ENCODE data around the gene EME2. TPM values are rescaled to one million over a fixed set of nuclear protein-coding genes. Genes with fewer than 3 reads are reported as not detected.

The EME2 gene
- total and polyA plus RNA-seq, 2 of the 13 experiments (the other 11 are each of a cell fraction or from before 2014, with no cell fraction given): 4.4 to 7.6 TPM

Small RNA genes within 50 kb of the gene (microRNA-seq; reads per million reads assigned to microRNA genes)
- gene MIR3177: 6.1 reads per million, percentile 36 among the genes with 10 or more reads in this experiment

Small RNA genes within 50 kb of the gene (small RNA-seq; reads per million reads assigned to genes)
- 0 reads per million in 3 experiments for gene MIR3177 (ENCODE audit: insufficient read depth in 2 of 3, insufficient read length in 3 of 3, low read depth in 2 of 3, low replicate concordance in 1 of 3)

Other genes starting within 250 kb of the EME2 start
- gene TMEM204, start 239.1 kb upstream of the EME2 start, total RNA-seq (2016; rRNA removed; fragmentation: Illumina TruSeq; extraction: Trizol): not detected in 2 replicates
- not detected in 2 replicates for gene TMEM204, start 239.1 kb upstream of the EME2 start, polyA plus RNA-seq (2011; rRNA removed)
- gene IFT140, start 160.7 kb upstream of the EME2 start, total RNA-seq (2016; rRNA removed; fragmentation: Illumina TruSeq; extraction: Trizol): 7.8 and 9.5 TPM in 2 replicates
- 5.8 and 7.0 TPM in 2 replicates for gene IFT140, start 160.7 kb upstream of the EME2 start, polyA plus RNA-seq (2011; rRNA removed)
- 6.6 and 6.8 TPM in 2 replicates for gene CRAMP1, start 160.4 kb upstream of the EME2 start, total RNA-seq (2016; rRNA removed; fragmentation: Illumina TruSeq; extraction: Trizol)
- 9.7 and 13.0 TPM in 2 replicates for gene CRAMP1, start 160.4 kb upstream of the EME2 start, polyA plus RNA-seq (2011; rRNA removed)
- 89.4 and 127 TPM in 2 replicates for gene JPT2, start 94.5 kb upstream of the EME2 start, total RNA-seq (2016; rRNA removed; fragmentation: Illumina TruSeq; extraction: Trizol)
- 52.5 and 53.5 TPM in 2 replicates for gene JPT2, start 94.5 kb upstream of the EME2 start, polyA plus RNA-seq (2011; rRNA removed)
- gene MAPK8IP3, start 66.6 kb upstream of the EME2 start, total RNA-seq (2016; rRNA removed; fragmentation: Illumina TruSeq; extraction: Trizol): 3.6 and 25.1 TPM in 2 replicates
- gene MAPK8IP3, start 66.6 kb upstream of the EME2 start, polyA plus RNA-seq (2011; rRNA removed): 41.7 and 65.8 TPM in 2 replicates
- 4.9 and 15.9 TPM in 2 replicates for gene NME3, start 1.3 kb upstream of the EME2 start, total RNA-seq (2016; rRNA removed; fragmentation: Illumina TruSeq; extraction: Trizol)
- 10.4 and 13.9 TPM in 2 replicates for gene NME3, start 1.3 kb upstream of the EME2 start, polyA plus RNA-seq (2011; rRNA removed)
- gene MRPS34, start 324 bp downstream of the EME2 start, total RNA-seq (2016; rRNA removed; fragmentation: Illumina TruSeq; extraction: Trizol): 129 and 131 TPM in 2 replicates
- gene MRPS34, start 324 bp downstream of the EME2 start, polyA plus RNA-seq (2011; rRNA removed): 61.3 and 63.5 TPM in 2 replicates
- 8.2 and 13.2 TPM in 2 replicates for gene SPSB3, start 9.8 kb downstream of the EME2 start, total RNA-seq (2016; rRNA removed; fragmentation: Illumina TruSeq; extraction: Trizol)
- 21.9 and 26.7 TPM in 2 replicates for gene SPSB3, start 9.8 kb downstream of the EME2 start, polyA plus RNA-seq (2011; rRNA removed)
- gene NUBP2, start 10.2 kb downstream of the EME2 start, total RNA-seq (2016; rRNA removed; fragmentation: Illumina TruSeq; extraction: Trizol): 43.8 and 61.5 TPM in 2 replicates
- 25.7 and 33.5 TPM in 2 replicates for gene NUBP2, start 10.2 kb downstream of the EME2 start, polyA plus RNA-seq (2011; rRNA removed)
- gene IGFALS, start 20.9 kb downstream of the EME2 start, total RNA-seq (2016; rRNA removed; fragmentation: Illumina TruSeq; extraction: Trizol): 0.81 and 2.4 TPM in 2 replicates
- 0.34 and 0.95 TPM in 2 replicates for gene IGFALS, start 20.9 kb downstream of the EME2 start, polyA plus RNA-seq (2011; rRNA removed)
- gene HAGH, start 54.0 kb downstream of the EME2 start, total RNA-seq (2016; rRNA removed; fragmentation: Illumina TruSeq; extraction: Trizol): 55.6 and 70.4 TPM in 2 replicates
- 95.4 and 110 TPM in 2 replicates for gene HAGH, start 54.0 kb downstream of the EME2 start, polyA plus RNA-seq (2011; rRNA removed)
- gene FAHD1, start 54.4 kb downstream of the EME2 start, total RNA-seq (2016; rRNA removed; fragmentation: Illumina TruSeq; extraction: Trizol): 45.3 and 55.1 TPM in 2 replicates
- gene FAHD1, start 54.4 kb downstream of the EME2 start, polyA plus RNA-seq (2011; rRNA removed): 39.0 and 45.0 TPM in 2 replicates
- not detected in 2 replicates for gene MEIOB, start 99.4 kb downstream of the EME2 start, total RNA-seq (2016; rRNA removed; fragmentation: Illumina TruSeq; extraction: Trizol)
- 0.05 and 0.17 TPM in 2 replicates for gene MEIOB, start 99.4 kb downstream of the EME2 start, polyA plus RNA-seq (2011; rRNA removed)
- not detected in 2 replicates for gene HS3ST6, start 145.6 kb downstream of the EME2 start, total RNA-seq (2016; rRNA removed; fragmentation: Illumina TruSeq; extraction: Trizol)
- gene HS3ST6, start 145.6 kb downstream of the EME2 start, polyA plus RNA-seq (2011; rRNA removed): not detected in 2 replicates
- 32.1 and 49.0 TPM in 2 replicates for gene MSRB1, start 170.4 kb downstream of the EME2 start, total RNA-seq (2016; rRNA removed; fragmentation: Illumina TruSeq; extraction: Trizol)
- 75.4 and 84.2 TPM in 2 replicates for gene MSRB1, start 170.4 kb downstream of the EME2 start, polyA plus RNA-seq (2011; rRNA removed)
- gene RPL3L, start 181.9 kb downstream of the EME2 start, total RNA-seq (2016; rRNA removed; fragmentation: Illumina TruSeq; extraction: Trizol): not detected in 2 replicates
- 0.17 and 0.30 TPM in 2 replicates for gene RPL3L, start 181.9 kb downstream of the EME2 start, polyA plus RNA-seq (2011; rRNA removed)
- gene NDUFB10, start 186.7 kb downstream of the EME2 start, total RNA-seq (2016; rRNA removed; fragmentation: Illumina TruSeq; extraction: Trizol): 143 and 157 TPM in 2 replicates
- gene NDUFB10, start 186.7 kb downstream of the EME2 start, polyA plus RNA-seq (2011; rRNA removed): 68.6 and 73.7 TPM in 2 replicates
- 1,908 and 1,988 TPM in 2 replicates for gene RPS2, start 192.0 kb downstream of the EME2 start, total RNA-seq (2016; rRNA removed; fragmentation: Illumina TruSeq; extraction: Trizol)
- 4,513 and 4,514 TPM in 2 replicates for gene RPS2, start 192.0 kb downstream of the EME2 start, polyA plus RNA-seq (2011; rRNA removed)
- not detected in 2 replicates for gene RNF151, start 194.0 kb downstream of the EME2 start, total RNA-seq (2016; rRNA removed; fragmentation: Illumina TruSeq; extraction: Trizol)
- not detected in 2 replicates for gene RNF151, start 194.0 kb downstream of the EME2 start, polyA plus RNA-seq (2011; rRNA removed)
- gene TBL3, start 199.2 kb downstream of the EME2 start, total RNA-seq (2016; rRNA removed; fragmentation: Illumina TruSeq; extraction: Trizol): 31.2 and 38.0 TPM in 2 replicates
- gene TBL3, start 199.2 kb downstream of the EME2 start, polyA plus RNA-seq (2011; rRNA removed): 16.8 and 24.9 TPM in 2 replicates
- 0.21 and 1.4 TPM in 2 replicates for gene NOXO1, start 208.7 kb downstream of the EME2 start, total RNA-seq (2016; rRNA removed; fragmentation: Illumina TruSeq; extraction: Trizol)
- 0.69 and 1.4 TPM in 2 replicates for gene NOXO1, start 208.7 kb downstream of the EME2 start, polyA plus RNA-seq (2011; rRNA removed)
- 68.3 and 71.7 TPM in 2 replicates for gene GFER, start 211.4 kb downstream of the EME2 start, total RNA-seq (2016; rRNA removed; fragmentation: Illumina TruSeq; extraction: Trizol)
- gene GFER, start 211.4 kb downstream of the EME2 start, polyA plus RNA-seq (2011; rRNA removed): 28.6 and 35.9 TPM in 2 replicates
- gene SYNGR3, start 217.2 kb downstream of the EME2 start, total RNA-seq (2016; rRNA removed; fragmentation: Illumina TruSeq; extraction: Trizol): 0.58 and 0.97 TPM in 2 replicates
- 5.7 and 7.4 TPM in 2 replicates for gene SYNGR3, start 217.2 kb downstream of the EME2 start, polyA plus RNA-seq (2011; rRNA removed)
- 9.5 and 13.5 TPM in 2 replicates for gene ZNF598, start 237.0 kb downstream of the EME2 start, total RNA-seq (2016; rRNA removed; fragmentation: Illumina TruSeq; extraction: Trizol)
- gene ZNF598, start 237.0 kb downstream of the EME2 start, polyA plus RNA-seq (2011; rRNA removed): 14.2 and 17.6 TPM in 2 replicates
- gene NPW, start 247.0 kb downstream of the EME2 start, total RNA-seq (2016; rRNA removed; fragmentation: Illumina TruSeq; extraction: Trizol): 0.97 TPM in 1 of 2 replicates, not detected in the other
- gene NPW, start 247.0 kb downstream of the EME2 start, polyA plus RNA-seq (2011; rRNA removed): 0.24 and 0.25 TPM in 2 replicates

Measured in HepG2 (cell line).